IPS-18c (cell line): ENCODE data around the gene TPRKB.
"Not testable (repeated sequence)": the region's sequence is repeated elsewhere in the genome, so short reads cannot be mapped to it uniquely, and the experiment has no call there.

Experiments
- H3K4me3 ChIP-seq: 2 replicates; pipeline ENCODE4 v1.7.0; 2013; ENCODE audit warnings: low read depth, mild to moderate bottlenecking, low read length, moderate library complexity; ENCODE audit not compliant: insufficient read depth
- H3K9me3 ChIP-seq: one replicate; pipeline ENCODE4 v1.6.1; 2013; ENCODE audit warnings: mild to moderate bottlenecking, low read length, moderate library complexity; ENCODE audit not compliant: control insufficient read depth, insufficient read depth

Gene TPRKB

DNA sequence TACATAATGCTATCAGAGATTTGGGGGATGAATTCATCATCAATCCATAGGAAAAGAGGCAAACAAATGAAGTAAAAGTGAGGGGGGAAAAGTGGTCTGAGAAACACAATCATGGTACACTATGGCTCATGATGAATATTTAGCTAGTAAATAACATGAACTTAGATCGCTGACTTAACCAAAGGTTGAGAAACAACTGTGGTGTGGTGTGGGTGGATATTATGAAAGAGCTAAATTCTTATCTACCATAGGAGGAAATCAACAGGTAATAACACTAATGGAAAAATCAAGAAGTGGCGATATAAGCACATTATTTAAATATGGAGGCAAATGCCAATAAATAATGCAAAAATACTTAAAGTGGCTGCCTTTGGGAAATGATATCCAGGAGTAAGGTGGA lies 12.2 kb upstream of the TPRKB start:
- no peaks in the 10 kb centered on the region for H3K9me3 ChIP-seq
- H3K4me3 ChIP-seq, result no peak overlapping the region

DNA sequence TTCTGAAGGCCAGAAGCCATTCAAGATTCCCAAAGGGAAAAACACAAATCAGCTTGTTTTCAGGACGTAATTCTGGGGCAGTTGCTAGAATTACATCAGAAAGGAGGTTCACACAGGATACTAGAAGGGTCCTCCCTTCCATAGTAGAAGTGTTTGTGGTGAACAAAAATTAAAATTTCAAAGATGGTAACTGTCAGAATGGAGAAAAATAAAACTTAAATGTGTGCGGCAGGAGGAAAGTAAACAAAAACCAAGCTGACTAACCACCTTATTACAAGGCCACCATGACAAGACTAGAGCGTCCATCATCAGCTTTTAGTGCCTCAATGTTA lies 9.7 kb upstream of the TPRKB start:
- Histone ChIP-seq H3K4me3 (no peak overlapping the region), H3K9me3 (no peaks in the 10 kb centered on the region)

DNA sequence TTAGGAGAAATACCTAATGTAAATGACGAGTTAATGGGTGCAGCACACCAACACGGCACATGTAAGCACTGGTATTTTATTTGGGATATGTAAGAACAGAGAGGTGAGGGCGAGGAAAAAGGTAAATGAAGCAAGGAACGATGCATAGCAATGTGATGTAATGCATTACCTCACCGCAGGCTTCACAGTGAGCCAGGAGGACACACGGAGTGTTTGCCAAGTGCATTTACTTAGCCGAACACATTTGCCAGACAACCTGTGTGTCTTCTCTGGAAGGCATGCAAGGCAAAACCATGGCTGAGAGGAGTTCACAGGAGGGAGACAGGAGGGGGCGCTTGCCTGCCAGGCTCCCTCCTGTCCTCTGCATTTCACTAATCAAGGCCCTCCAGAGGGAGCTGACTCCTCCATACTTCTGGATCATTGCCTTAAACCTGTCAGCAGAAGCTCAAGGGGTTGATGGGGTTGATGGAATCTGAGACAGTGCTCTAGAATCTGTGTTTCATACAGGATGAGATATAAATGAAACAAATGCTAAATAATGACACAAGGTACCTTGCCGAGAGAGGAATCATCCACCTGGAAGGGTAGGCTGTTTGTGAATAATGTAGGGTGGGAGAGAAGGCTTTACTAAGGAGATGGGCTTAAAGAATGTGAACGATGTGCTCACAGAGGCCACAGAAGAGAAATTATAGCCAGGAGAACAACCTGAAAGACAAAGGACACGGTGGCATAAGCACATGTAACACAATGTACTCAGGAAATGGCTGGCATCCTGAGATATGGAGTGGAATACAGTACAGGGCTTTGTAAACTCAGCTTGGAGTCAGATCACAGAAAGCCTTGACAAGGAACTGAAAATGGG lies 9.1 kb upstream of the TPRKB start:
- Histone ChIP-seq H3K9me3 (no peaks in the 10 kb centered on the region), H3K4me3 (no peak overlapping the region)

DNA sequence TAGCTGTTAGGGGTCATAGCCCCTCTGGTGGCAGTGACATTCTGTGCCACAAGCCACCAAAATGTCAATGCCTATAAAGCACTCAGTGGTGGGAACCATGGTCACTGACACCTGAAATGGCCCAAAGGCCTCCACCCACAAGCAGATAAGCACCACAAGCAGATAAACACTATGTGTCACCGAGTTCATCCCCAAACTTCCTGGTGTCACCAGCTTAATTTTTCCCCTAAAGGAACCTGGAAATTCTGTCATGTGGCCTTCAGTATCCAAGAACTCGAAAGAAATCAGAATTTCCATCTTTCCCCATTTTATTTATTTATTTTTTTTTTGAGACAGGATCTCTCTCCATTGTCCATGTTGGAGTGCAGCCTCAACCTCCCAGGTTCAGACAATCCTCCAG lies 3.6 kb upstream of the TPRKB start:
- no peak overlapping the region for H3K4me3 ChIP-seq

DNA sequence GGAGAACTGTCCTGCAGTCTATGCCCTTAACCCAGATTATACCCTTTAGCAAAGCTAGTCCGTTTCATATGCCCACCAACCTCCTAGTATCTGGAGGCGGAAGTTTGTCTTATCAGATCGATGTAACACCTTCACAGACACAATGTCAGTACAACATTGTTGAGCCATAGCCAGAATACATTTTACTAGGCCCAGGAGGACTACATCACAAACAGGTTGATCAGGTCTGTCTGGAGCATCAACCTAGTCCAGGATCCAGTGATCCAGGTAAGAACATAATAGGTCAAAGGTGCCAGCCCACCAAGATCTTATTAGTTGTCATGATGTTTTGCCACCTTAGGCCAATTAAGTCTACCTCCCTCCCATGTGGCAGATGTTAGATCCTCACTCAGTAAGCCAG lies 2.0 kb upstream of the TPRKB start:
- no peaks in the 10 kb centered on the region for H3K9me3 ChIP-seq
- no peak overlapping the region for H3K4me3 ChIP-seq

More for the DNA sequence above, 3.6 kb upstream of the TPRKB start:
- H3K9me3 ChIP-seq, result no peaks in the 10 kb centered on the region

DNA sequence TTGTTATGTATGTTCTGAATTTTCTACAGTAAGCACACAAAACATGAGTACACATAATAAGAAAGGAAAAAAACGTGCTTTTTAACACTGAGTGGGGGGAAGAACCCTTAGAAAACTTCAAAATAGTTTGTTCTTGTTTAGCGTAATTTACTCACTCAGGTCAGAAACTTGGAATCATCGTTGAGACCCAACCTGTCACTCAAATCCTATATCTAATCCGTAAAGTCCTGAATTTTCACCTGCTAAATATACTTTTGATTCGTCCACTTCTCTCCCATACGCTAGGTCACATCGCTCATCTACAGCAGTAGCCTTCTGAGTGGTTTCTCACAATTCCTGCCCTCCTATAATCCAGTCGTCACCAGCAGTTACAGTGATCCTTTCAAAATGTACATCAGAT lies 767 bp downstream of the TPRKB start:
- no peaks in the 10 kb centered on the region for H3K9me3 ChIP-seq

DNA sequence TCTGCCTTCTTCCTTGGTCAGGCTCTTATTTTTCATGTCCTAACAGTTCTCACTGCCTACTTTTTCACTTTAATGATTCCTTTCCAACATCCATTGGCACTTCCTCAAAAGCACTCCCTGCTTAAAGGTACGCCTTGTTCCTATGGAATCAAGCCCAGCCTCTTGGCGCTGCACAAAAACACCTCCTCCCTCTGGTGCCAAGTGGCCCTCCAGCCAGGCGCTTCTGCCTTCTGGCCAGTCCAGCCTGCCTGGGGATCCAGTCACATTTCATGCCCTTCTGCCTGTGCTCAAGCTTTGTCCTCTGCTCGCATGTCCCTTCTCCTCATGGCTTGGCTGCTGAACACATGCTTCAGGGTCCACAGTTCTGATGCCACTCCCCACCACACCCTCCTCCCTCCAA lies 6.3 kb downstream of the TPRKB start:
- Histone ChIP-seq H3K9me3 (peaks cover 2% of the 10 kb centered on the region), H3K4me3 (no peak overlapping the region)

More for the DNA sequence above, 767 bp downstream of the TPRKB start:
- peak overlapping the region; percentile 75 for H3K4me3 ChIP-seq

DNA sequence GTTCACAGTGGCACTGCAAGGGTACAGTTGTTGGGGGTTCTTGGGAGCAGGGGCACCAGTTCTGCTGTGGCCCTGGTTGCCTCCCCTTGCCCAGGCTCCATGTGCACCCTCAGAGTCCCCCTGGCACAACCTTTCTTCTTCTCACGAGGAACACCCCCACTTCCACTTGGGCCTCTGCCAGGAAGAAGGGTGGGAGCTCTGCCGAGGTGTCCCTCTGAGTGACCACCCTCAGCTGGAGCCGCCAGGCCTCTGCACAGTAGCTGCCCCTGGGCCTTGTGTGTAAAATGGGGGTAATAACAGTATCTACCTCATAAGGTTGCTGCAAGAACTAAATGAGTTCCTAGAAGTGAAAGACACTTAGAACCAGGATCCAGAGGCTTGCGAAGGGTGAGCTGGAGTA lies 8.4 kb downstream of the TPRKB start:
- Histone ChIP-seq H3K4me3 (no peak overlapping the region), H3K9me3 (peaks cover 2% of the 10 kb centered on the region)

DNA sequence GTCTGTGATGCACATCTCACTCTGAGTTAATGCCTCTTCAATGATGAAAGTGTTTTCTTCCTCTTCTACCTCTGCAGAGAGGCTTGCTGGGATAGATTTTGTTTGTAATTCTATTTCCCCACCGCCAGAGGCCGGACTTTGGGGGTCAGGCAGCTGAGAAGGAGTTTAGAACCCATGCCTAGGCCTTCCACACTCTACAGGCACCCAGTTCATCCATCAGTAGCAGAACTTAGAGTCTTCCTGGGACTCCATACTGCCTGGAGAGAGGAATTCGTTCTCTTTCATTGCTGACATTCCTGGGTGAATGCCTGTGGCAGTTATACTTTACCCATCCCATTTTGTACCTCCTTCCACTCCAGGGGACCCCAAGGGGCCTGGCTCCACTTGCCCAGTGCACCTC lies 9.1 kb downstream of the TPRKB start:
- peaks cover 2% of the 10 kb centered on the region for H3K9me3 ChIP-seq
- no peak overlapping the region for H3K4me3 ChIP-seq

DNA sequence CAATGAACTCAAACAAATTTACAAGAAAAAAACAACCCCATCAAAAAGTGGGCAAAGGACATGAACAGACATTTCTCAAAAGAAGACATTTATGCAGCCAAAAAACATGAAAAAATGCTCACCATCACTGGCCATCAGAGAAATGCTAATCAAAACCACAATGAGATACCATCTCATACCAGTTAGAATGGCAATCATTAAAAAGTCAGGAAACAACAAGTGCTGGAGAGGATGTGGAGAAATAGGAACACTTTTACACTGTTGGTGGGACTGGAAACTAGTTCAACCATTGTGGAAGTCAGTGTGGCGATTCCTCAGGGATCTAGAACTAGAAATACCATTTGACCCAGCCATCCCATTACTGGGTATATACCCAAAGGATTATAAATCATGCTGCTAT lies 10.5 kb downstream of the TPRKB start:
- H3K4me3 ChIP-seq, H3K9me3 ChIP-seq: not testable (repeated sequence)

DNA sequence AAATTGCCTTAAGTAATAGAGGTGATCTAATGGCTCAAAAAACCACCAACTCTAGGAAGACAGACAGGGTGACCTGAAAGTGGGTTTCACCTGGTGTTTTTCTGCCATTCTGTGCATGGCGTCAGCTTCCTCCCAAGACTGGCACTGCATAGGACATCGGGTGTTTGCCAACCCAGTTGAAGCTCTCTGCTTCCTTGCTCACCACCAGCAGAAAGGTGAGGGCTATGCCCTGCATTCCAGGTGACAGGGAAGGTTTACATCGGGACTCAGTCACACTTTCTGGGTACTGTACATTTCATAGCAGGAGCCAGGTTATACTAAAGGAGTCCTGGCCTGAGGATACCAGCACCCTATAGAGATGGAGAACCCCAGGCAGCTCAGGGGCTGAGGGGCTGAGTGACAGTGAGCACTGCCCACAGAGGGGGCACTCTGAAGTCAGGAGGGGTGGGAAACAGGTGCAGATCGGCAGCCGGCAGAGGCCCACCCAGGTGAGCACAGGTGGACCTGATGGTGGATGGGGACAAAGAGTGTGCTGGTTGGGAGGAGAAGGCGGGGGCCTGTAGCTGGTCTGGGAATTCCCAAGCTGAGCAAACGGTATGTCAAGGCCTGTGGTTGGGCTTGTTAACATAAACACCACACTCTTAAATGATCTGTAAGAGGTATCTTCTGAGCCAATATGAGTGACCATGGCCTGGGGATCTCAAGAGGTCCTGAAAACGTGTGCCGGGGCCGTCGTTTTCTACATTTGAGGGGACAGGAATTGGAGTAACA lies 18.1 kb downstream of the TPRKB start:
- Histone ChIP-seq H3K9me3 (peaks cover 11% of the 10 kb centered on the region), H3K4me3 (no peak overlapping the region)

DNA sequence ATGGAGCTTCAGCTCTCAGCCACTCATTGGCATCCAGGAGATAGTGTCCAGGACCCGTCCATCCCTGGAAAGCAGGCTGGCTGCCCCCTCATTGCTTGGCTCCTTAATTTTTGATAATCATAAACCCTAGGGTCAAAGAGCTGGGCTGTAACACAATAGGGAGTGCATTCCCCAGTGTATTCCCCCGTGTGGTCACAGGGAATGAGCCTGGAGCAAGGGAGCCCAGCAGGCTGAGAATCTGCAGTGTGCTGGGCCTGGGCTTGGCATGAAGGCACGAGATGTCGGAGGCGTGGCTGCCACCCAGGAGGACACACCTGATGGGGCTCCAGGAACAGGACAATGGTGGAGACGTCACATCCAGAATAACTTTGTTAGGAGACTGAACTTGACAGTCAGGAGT lies 18.7 kb downstream of the TPRKB start:
- peaks cover 11% of the 10 kb centered on the region for H3K9me3 ChIP-seq
- H3K4me3 ChIP-seq, result no peak overlapping the region

DNA sequence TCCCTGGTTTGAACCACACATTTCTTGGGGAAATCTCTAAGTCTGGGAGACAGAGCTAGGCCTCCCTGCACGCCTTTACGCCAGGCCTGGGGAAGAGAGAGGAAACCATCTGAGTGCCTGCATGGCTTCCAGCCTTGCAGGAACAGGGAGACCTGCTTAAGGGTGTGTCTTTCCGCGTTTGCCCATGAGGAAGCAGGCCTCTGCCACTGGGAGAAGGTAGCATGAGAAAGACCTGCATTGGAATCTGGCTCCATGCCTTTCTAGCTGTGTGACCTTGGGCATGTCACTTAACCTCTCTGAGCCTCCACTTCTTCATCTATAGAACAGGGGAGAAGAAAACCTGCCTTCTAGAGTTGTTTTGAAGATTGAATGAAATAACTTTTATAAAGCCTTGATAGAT lies 19.4 kb downstream of the TPRKB start:
- not testable (repeated sequence) for H3K4me3 ChIP-seq
- H3K9me3 ChIP-seq, result peaks cover 11% of the 10 kb centered on the region

DNA sequence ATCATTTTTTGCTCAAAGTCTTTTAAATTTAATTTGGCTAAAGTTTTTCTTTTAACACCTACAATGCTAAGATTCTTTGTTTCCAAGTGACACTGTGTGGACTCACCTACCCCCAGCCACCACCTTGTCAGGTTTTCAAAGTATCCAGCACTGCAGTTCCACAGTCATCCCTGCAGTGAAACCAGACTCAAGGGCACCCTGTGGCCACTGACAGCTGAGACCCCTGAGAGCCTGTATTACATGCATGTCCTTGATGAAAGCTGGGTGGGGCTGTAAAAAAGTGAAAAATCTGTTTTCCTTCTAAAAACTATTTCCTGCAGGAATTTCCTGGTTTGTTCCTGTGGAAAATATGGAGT lies 19.9 kb downstream of the TPRKB start:
- H3K4me3 ChIP-seq, result no peak overlapping the region

DNA sequence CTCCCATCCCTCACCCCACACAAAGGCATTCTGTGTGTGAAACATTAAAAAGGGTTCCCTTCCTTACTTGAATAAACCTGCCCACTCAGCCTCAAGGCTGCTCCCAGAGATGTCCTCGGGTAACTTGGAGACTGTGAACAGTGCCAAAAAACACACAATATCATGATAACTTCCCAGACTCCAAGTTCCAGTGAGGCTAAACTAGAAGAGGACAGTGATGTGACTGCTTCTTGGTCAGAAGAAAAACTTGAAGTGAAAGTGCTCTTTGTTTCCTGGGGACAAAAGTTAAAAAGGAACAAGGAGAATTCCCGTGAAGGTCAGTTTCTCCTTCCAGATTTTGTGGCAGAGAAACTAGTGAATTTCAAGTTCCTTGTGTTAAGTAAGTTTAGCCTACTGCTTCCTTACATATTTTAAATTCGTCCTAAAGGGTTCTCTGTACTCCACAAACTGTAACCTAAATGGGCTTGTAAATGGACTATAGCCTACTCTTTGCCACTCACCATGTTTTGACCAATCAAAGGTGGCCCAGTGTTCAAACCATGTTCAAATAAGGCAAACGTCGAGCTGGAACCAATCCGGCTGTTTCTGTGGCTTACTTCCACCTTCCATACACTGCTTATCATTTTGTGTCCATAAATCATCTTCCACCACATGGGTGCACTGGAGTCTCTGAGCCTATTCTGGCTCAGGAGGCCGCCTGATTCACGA lies 20.4 kb downstream of the TPRKB start:
- peaks cover 7% of the 10 kb centered on the region for H3K9me3 ChIP-seq
- H3K4me3 ChIP-seq, result no peak overlapping the region

More for the DNA sequence above, 19.9 kb downstream of the TPRKB start:
- H3K9me3 ChIP-seq, result peaks cover 11% of the 10 kb centered on the region

DNA sequence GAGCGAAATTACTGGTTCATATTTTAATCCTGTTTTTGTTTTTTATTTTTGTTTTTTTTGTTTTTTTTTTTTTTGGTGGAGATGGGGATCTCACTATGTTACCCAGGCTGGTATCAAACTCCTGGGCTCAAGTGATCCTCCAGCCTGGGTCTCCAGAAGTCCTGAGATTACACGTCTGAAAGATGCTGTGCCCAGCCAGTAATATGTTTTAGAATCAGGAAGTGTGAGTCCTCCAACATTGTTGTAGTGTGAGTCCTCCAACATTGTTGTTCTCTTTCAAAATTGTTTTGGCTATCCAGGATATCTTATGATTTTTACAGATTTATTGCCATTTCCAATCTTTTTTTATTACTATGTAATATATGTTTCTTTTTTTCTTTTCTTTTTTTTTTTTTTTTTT lies 23.1 kb downstream of the TPRKB start:
- Histone ChIP-seq H3K4me3 (no peak overlapping the region), H3K9me3 (no peaks in the 10 kb centered on the region)

DNA sequence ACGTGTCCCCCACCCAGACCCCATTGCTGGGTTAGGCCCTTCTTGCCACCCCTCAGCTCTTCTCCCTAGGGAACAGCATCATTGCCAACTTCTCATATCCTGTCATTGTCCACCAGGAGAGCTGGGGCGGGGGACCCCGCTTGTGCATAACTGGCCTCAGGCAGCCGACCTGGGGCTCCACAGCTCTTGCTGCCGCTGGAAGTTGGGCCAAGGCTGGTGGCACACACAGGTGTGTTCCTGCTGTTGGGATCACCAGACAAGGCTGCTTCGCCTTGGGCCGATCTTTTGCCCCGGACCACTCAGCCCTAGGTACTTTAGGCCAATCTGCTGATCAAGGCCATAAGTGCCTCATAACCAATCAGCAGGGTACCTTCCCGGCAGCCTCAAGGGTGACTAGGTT lies 28.6 kb downstream of the TPRKB start:
- no peaks in the 10 kb centered on the region for H3K9me3 ChIP-seq
- no peak overlapping the region for H3K4me3 ChIP-seq

DNA sequence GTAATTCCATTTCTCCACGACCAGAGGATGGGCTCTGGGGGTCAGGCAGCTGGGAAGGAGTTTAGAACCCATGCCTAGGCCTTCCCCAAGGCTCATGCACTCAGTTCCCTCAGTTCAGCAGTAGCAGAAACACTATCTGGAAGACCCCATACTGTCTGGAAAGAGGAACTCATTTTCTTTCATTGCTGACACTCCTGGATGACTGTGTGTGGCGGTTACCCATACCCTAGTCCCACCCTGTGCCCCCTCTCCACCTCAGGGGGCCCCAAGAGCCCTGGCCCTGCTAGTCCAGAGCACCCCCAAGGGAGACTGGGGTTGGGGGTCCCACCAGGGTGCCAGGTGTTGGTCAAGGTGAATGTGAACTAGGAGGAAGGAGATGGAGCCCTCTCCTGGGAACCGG lies 29.5 kb downstream of the TPRKB start:
- Histone ChIP-seq H3K9me3 (no peaks in the 10 kb centered on the region), H3K4me3 (no peak overlapping the region)
